IMR-90 (cell line): ENCODE measurements around the gene CALR3. TPM values are rescaled to one million over a fixed set of nuclear protein-coding genes. Genes with fewer than 3 reads are reported as not detected.

Experiments used
- ATAC-seq: fragments of 200-7000 bp; cut with Tn5 transposase; 2 replicates; pipeline ENCODE4 v1.9.1; 2020; ENCODE audit warnings: low read depth, mild to moderate bottlenecking, moderate library complexity
- BruUV-seq: library from RNA; stranded (reverse); fragments of 400-500 nt; replicated peaks from 2 replicates; lab custom pipeline; 2021; lab: Mats Ljungman, UMichigan
- CTCF ChIA-PET: fragments of 300-600 bp; formaldehyde crosslinking; extraction: SDS; loops from one replicate; lab custom pipeline; 2021; ENCODE audit warnings: antibody characterized with exemption; lab: Yijun Ruan, JAX
- POLR2A ChIA-PET: fragments of 300-600 bp; sonication (Branson Sonifier 250); formaldehyde crosslinking; loops from one replicate; lab custom pipeline; 2022; ENCODE audit warnings: antibody characterized with exemption; ENCODE audit not compliant: unreplicated experiment; lab: Charles Lee
- DNase-seq: peaks from one replicate; pipeline ENCODE4 v3.0.0; 2013
- H2AFZ ChIP-seq: replicated peaks from 2 replicates; pipeline ENCODE3; 2013; ENCODE audit warnings: low read length, mild to moderate bottlenecking; ENCODE audit not compliant: poor library complexity
- H2AK5ac ChIP-seq: 2 replicates; pipeline ENCODE4 v1.6.1; 2013; ENCODE audit warnings: low read depth, low read length, inconsistent platforms
- H2AK9ac ChIP-seq: replicated peaks from 2 replicates; pipeline ENCODE3; 2013; ENCODE audit warnings: mild to moderate bottlenecking, low read depth, low read length, moderate library complexity; ENCODE audit not compliant: poor library complexity
- H2BK120ac ChIP-seq: 2 replicates; pipeline ENCODE4 v1.6.1; 2013; ENCODE audit warnings: low read depth, low read length, inconsistent platforms
- H2BK15ac ChIP-seq: 3 replicates; pipeline ENCODE4 v1.6.1; 2013; ENCODE audit warnings: low read depth, low read length, inconsistent platforms
- H2BK20ac ChIP-seq: 2 replicates; pipeline ENCODE4 v1.6.1; 2013; ENCODE audit warnings: low read depth, mild to moderate bottlenecking, inconsistent platforms, low read length, moderate library complexity
- H2BK5ac ChIP-seq: 2 replicates; pipeline ENCODE4 v1.6.1; 2013; ENCODE audit warnings: mild to moderate bottlenecking, low read depth, low read length, inconsistent platforms; ENCODE audit not compliant: poor library complexity, severe bottlenecking
- H3K14ac ChIP-seq: replicated peaks from 2 replicates; pipeline ENCODE4 v1.6.1; 2013; ENCODE audit warnings: low read depth, low read length, inconsistent platforms
- H3K18ac ChIP-seq: 2 replicates; pipeline ENCODE4 v1.6.1; 2013; ENCODE audit warnings: low read depth, low read length, control low read depth
- H3K23ac ChIP-seq: 2 replicates; pipeline ENCODE4 v1.6.1; 2013; ENCODE audit warnings: low read depth, low read length, inconsistent platforms
- H3K27ac ChIP-seq: 2 replicates; pipeline ENCODE4 v1.5.1; 2013; ENCODE audit warnings: mild to moderate bottlenecking, control low read depth, low read length; ENCODE audit not compliant: insufficient read depth
- H3K27me3 ChIP-seq: 2 replicates; pipeline ENCODE4 v1.6.1; 2013; ENCODE audit warnings: low read length; ENCODE audit not compliant: control insufficient read depth, insufficient read depth
- H3K36me3 ChIP-seq: 2 replicates; pipeline ENCODE4 v1.6.1; 2013; ENCODE audit warnings: low read length, mixed read lengths; ENCODE audit not compliant: control insufficient read depth, insufficient read depth
- H3K4ac ChIP-seq: 2 replicates; pipeline ENCODE4 v1.6.1; 2013; ENCODE audit warnings: low read depth, low read length, inconsistent platforms
- H3K4me1 ChIP-seq: 2 replicates; pipeline ENCODE4 v1.6.1; 2013; ENCODE audit warnings: low read length, mixed read lengths; ENCODE audit not compliant: control insufficient read depth, insufficient read depth
- H3K4me2 ChIP-seq: 2 replicates; pipeline ENCODE4 v1.6.1; 2013; ENCODE audit warnings: low read depth, mild to moderate bottlenecking, control low read depth, low read length, moderate library complexity
- H3K4me3 ChIP-seq: 2 replicates; pipeline ENCODE4 v1.5.1; 2013; ENCODE audit warnings: low read depth, mild to moderate bottlenecking, control low read depth, low read length, moderate library complexity; ENCODE audit not compliant: insufficient read depth
- H3K56ac ChIP-seq: 2 replicates; pipeline ENCODE4 v1.6.1; 2013; ENCODE audit warnings: low read length, inconsistent platforms; ENCODE audit not compliant: insufficient read depth; ENCODE audit errors: extremely low read depth
- H3K79me1 ChIP-seq, 2 experiments: 2 replicates each; pipeline ENCODE4 v1.6.1; 2013; ENCODE audit warnings: low read length in 2 of 2, inconsistent platforms in 1 of 2, low read depth in 1 of 2
- H3K9ac ChIP-seq: 2 replicates; pipeline ENCODE4 v1.6.1; 2013; ENCODE audit warnings: low read depth, low read length, control low read depth
- H3K9me1 ChIP-seq: 2 replicates; pipeline ENCODE4 v1.6.1; 2013; ENCODE audit warnings: low read length, inconsistent platforms; ENCODE audit not compliant: insufficient read depth
- H3K9me3 ChIP-seq: 2 replicates; pipeline ENCODE4 v1.6.1; 2013; ENCODE audit warnings: low read length; ENCODE audit not compliant: control insufficient read depth, insufficient read depth
- H4K20me1 ChIP-seq: 2 replicates; pipeline ENCODE4 v1.6.1; 2013; ENCODE audit warnings: low read length, inconsistent platforms; ENCODE audit not compliant: insufficient read depth
- H4K5ac ChIP-seq: 2 replicates; pipeline ENCODE4 v1.6.1; 2013; ENCODE audit warnings: mild to moderate bottlenecking, low read depth, low read length, control low read depth
- H4K8ac ChIP-seq, 2 experiments: 2 replicates each; pipeline ENCODE4 v1.6.1; 2013; ENCODE audit warnings: low read depth in 2 of 2, low read length in 2 of 2, control low read depth in 1 of 2, inconsistent platforms in 1 of 2
- H4K91ac ChIP-seq: 2 replicates; pipeline ENCODE4 v1.6.1; 2013; ENCODE audit warnings: low read depth, low read length, inconsistent platforms; ENCODE audit not compliant: insufficient read depth
- CEBPB ChIP-seq: IDR thresholded peaks from 2 replicates; pipeline ENCODE4 v1.6.1; 2012; ENCODE audit warnings: low read depth, low read length, improper control_type of control experiment
- FOS ChIP-seq: fragments of 150-350 bp; IDR thresholded peaks from 2 replicates; pipeline ENCODE4 v1.6.1; 2016; ENCODE audit warnings: low read depth, low read length
- MAFK ChIP-seq: IDR thresholded peaks from 2 replicates; pipeline ENCODE4 v1.6.1; 2012; ENCODE audit warnings: low read depth, low read length, improper control_type of control experiment
- NFE2L2 ChIP-seq: fragments of 150-350 bp; IDR thresholded peaks from 2 replicates; pipeline ENCODE4 v1.6.1; 2016; ENCODE audit warnings: low read depth, mild to moderate bottlenecking, low read length
- RAD21 ChIP-seq: IDR thresholded peaks from 2 replicates; pipeline ENCODE4 v1.6.1; 2012; ENCODE audit warnings: low read length, improper control_type of control experiment
- USF2 ChIP-seq: fragments of 150-350 bp; IDR thresholded peaks from 2 replicates; pipeline ENCODE4 v1.6.1; 2017; ENCODE audit warnings: mild to moderate bottlenecking, antibody characterized with exemption, low read length, low read depth
- whole genome bisulfite sequencing, 2 experiments: methylation state at CpG; one replicate each; pipeline versions ENCODE4 v1.1.5 to v1.1.7; 2013; ENCODE audit warnings: missing lambda C conversion rate in 2 of 2; ENCODE audit not compliant: insufficient read length in 1 of 2; ENCODE audit errors: extremely low coverage in 2 of 2; 5-methylcytosine and 5-hydroxymethylcytosine counted together
- dilution Hi-C: fragments of 300-500 bp; cut with HindIII; formaldehyde crosslinking; loops from one replicate; pipeline ENCODE4 v1.14.3; 2018; ENCODE audit warnings: low sequenced_read_pairs; ENCODE audit not compliant: unreplicated experiment
- in situ Hi-C: fragments of 300-500 bp; cut with MboI; formaldehyde crosslinking; loops from 3 replicates; pipeline ENCODE4 v1.14.3; 2019; ENCODE audit warnings: low sequenced_read_pairs, inconsistent platforms, mixed read lengths
- intact Hi-C: fragments of 100-400 bp; cut with micrococcal nuclease; formaldehyde crosslinking; loops from 2 replicates; pipeline ENCODE4 v1.10.0; 2022
- polyA plus RNA-seq, 3 experiments: library from polyadenylated mRNA; depleted of rRNA; stranded (reverse); fragments of >200 nt; gene quantifications; 2 replicates each; pipeline ENCODE4 v1.2.3, GENCODE V29; 2012; ENCODE audit warnings: low replicate concordance in 1 of 3
- total RNA-seq: library from RNA; depleted of rRNA; stranded (reverse); fragments of >200 nt; gene quantifications from 2 replicates; pipeline ENCODE4 v1.2.3, GENCODE V29; 2012
- TF ChIP-seq, protein P1 (sequence below): conservative IDR thresholded peaks from 2 replicates; pipeline ENCODE4 v1.5.1; 2012; ENCODE audit warnings: mild to moderate bottlenecking, low read depth, low read length, improper control_type of control experiment

Gene CALR3
- total and polyA plus RNA-seq, 2 of the 4 experiments (the other 2 are of a cell fraction) = not detected

GRCh38 chr19:16444269-16444600, 51.7 kb downstream of the CALR3 start:
- H4K20me1 ChIP-seq = peaks cover 51% of the 10 kb centered on the region
- no peak overlapping the region for H2BK20ac ChIP-seq
- intact Hi-C loops (no loop called here), dilution Hi-C loops (no loop called here), in situ Hi-C loops (no loop called here)
- H3K4me2 ChIP-seq = no peak overlapping the region
- H3K9me3 ChIP-seq = no peaks in the 10 kb centered on the region
- peaks cover 24 to 72% of the 10 kb centered on the region in 2 experiments for H3K79me1 ChIP-seq
- no peak overlapping the region for H2BK120ac ChIP-seq
- no CpG with 5 or more reads among the region's 2 CpGs for WGBS, 2 experiments
- peaks cover 24% of the 10 kb centered on the region for H3K9me1 ChIP-seq
- no peaks in the 10 kb centered on the region for H3K27me3 ChIP-seq
- H2AK5ac ChIP-seq = no peak overlapping the region
- POLR2A ChIA-PET = no interaction called here
- H4K8ac ChIP-seq = no peak overlapping the region
- no peak overlapping the region for H3K14ac ChIP-seq
- CTCF ChIA-PET = no interaction called here
- ATAC-seq (no peak), DNase-seq (no peak)
- peaks cover 7% of the 10 kb centered on the region for H3K36me3 ChIP-seq
- no peak overlapping the region for H2BK15ac ChIP-seq
- H4K91ac ChIP-seq = no peak overlapping the region
- peaks cover 12% of the 10 kb centered on the region for H3K4me1 ChIP-seq
- H3K9ac ChIP-seq = no peak overlapping the region
- no peak overlapping the region for H3K27ac ChIP-seq
- no peak overlapping the region for H3K4ac ChIP-seq
- TF ChIP-seq MAFK (no peak), FOS (no peak), CEBPB (no peak), RAD21 (no peak), NFE2L2 (no peak), USF2 (no peak)
- TF ChIP-seq, protein P1, sequence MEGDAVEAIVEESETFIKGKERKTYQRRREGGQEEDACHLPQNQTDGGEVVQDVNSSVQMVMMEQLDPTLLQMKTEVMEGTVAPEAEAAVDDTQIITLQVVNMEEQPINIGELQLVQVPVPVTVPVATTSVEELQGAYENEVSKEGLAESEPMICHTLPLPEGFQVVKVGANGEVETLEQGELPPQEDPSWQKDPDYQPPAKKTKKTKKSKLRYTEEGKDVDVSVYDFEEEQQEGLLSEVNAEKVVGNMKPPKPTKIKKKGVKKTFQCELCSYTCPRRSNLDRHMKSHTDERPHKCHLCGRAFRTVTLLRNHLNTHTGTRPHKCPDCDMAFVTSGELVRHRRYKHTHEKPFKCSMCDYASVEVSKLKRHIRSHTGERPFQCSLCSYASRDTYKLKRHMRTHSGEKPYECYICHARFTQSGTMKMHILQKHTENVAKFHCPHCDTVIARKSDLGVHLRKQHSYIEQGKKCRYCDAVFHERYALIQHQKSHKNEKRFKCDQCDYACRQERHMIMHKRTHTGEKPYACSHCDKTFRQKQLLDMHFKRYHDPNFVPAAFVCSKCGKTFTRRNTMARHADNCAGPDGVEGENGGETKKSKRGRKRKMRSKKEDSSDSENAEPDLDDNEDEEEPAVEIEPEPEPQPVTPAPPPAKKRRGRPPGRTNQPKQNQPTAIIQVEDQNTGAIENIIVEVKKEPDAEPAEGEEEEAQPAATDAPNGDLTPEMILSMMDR = no peak
- H3K4me3 ChIP-seq = no peak overlapping the region
- BruUV-seq = no TSS peak
- no peak overlapping the region for H2BK5ac ChIP-seq
- no peak overlapping the region for H2AK9ac ChIP-seq
- no peak overlapping the region for H2AFZ ChIP-seq
- H4K5ac ChIP-seq = no peak overlapping the region
- H3K18ac ChIP-seq = no peak overlapping the region
- no peak overlapping the region for H3K56ac ChIP-seq
- no peak overlapping the region for H3K23ac ChIP-seq
